Stimulated activated CD8-positive, alpha-beta memory T cell treated with anti-CD3 and anti-CD28 coated beads, Interleukin-4, amount 100 ng/mL, for 4 hours (primary cell): ENCODE measurements around the gene SPPL2A.
"Not testable (repeated sequence)": the region's sequence is repeated elsewhere in the genome, so short reads cannot be mapped to it uniquely, and the experiment has no call there.

Source experiments
- DNase-seq, 2 donors: peaks; one replicate each; pipeline ENCODE4 v3.0.0-alpha.2; 2020; ENCODE audit warnings: low read depth in 2 of 2, low spot score in 1 of 2

Gene SPPL2A

DNA sequence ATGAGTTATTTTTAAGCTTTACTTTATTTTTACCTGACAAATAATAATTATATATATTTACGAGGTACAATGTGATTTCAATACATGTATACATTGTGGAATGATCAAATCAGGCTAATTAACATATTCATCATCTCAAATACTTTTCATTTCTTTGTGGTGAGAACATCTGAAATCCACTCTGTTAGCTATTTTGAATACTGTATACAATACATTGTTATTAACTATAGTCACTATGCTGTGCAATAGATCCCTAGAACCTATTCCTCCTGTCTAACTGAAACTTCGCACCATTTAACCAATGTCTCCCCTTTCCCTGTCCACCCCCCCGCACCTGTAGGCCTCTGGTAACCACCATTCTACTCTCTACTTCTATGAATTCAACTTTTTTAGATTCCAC, 7.9 kb upstream of the SPPL2A start:
- no peak for DNase-seq

DNA sequence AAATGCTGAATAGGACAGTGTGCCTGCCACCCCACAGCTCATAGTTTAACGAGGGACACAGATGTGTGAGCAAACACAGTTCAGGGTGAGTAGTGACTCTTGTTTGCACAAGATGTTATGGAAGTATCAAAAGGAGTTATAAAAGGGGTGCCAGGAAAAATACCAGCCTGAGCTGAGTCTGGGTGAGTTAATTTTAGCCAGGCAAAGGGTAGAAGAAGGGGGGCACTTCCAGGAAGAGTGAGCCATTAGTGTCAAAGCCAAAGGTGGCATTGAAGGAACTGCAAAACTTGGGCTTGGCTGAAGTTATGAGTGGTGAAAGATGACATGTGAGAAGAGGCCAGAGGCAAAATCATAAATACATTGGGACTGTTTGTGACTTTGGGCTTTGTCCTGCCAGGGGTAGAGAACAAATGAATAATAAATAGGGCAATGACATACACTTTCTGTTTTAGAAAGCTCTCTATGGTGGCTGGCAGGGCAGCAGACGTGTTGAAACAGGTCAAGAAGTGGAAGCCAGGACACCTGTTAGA, 1.9 kb upstream of the SPPL2A start:
- DNase-seq: no peak

- no peak for DNase-seq
Observed at GRCh38 chr15:50764461-50765194, 878 bp downstream of the SPPL2A start.

DNA sequence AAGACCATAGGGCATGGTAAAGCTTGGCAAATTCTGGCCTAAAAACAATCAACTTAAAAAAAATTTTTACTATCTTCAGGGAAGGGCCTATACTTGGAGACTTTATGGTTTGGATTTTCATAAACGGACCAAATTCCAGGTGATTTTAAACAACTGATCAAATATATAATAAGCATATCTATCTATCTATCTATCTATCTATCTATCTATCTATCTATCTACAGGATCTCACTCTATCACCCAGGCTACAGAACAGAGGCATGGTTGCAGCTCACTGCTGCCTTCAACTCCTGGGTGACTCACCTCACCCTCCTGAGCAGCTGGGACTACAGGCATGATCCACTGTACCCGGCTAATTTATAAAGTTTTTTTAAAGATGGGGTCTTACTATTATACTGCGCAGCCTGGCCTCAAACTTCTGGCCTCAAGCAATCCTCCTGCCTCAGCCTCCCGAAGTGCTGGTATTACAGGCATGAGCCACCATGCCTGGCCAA, 6.7 kb downstream of the SPPL2A start:
- no peak for DNase-seq

- no peak for DNase-seq
Observed at GRCh38 chr15:50753463-50753862, 12.0 kb downstream of the SPPL2A start.

DNA sequence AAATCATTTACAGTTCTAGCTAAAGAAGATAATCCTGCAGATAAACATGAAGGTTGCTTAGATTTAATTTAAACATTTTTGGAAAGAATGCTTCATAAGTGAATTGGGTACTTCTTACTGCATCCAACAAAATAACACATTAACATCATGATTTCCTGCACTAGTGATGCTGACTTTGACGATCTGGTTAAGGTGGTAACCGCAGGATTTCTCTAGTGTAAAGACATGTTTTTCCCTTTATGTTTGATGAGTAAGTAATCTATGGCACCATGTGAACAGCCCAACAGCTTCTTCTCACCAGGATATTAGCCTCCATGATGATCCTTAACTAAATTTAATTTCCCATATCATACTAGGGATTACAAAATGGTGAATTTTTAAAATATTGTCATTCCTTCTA, 14.1 kb downstream of the SPPL2A start:
- DNase-seq: no peak

DNA sequence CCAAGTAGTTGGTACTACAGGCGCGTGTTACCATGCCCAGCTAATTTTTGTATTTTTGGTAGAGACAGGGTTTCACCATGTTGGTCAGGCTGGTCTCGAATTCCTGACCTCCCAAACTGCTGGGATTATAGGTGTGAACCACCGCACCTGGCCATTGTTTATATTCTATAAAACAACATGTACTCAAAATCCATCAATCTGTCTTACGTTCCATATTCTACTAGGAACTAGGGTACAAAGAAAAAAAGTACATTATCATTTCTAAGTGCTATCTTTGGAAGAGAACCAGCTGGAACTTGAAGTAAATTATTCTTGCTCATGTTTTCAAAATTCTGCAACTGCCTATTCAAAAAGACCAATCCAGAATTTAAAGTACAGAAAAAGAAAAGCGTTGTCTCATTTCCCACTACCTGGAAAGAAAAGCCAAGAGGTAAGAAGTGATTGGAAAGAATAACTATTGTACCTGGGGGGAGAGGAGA, 15.2 kb downstream of the SPPL2A start:
- no peak for DNase-seq

- no peak for DNase-seq
Observed at GRCh38 chr15:50747523-50747922, 18.0 kb downstream of the SPPL2A start.

DNA sequence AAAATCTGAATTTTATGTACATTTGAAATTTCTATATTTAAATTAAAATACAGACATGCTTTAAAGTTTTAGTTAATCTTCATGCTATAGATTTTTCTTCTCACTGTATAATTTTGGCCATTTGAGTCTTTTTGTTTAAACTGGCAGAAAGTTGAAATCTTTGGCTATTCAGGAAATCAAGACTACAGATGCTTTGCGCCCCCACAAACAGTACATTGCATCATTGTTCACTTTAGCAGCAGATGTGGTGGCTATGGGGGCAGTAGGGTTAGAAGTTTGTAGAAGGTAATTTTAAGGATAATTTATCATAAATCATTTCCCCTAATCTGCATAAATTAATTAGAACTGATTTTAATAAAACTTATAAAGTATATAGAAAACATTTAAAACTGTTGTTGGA, 20.9 kb downstream of the SPPL2A start:
- DNase-seq: no peak

DNA sequence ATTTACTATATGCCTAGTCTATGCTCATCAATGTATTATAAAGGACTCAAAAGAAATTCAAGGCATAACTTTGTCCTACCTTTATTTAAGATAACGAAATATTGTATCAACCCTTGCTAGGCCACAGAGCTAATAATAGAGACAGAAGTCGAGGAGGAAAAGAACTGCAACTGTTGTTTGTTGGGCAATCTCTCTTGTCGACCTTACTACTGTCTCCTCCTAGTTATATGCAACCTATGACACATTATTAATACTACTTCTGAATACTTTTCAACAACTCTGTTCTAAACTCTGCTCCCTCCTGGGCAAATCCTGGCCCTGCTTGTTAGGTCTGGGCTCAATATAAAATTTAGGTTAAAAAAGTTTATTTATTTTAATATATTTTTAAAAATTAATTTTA, 24.6 kb downstream of the SPPL2A start:
- no peak for DNase-seq

GRCh38 chr15:50736823-50737222, 28.7 kb downstream of the SPPL2A start:
- DNase-seq: no peak

DNA sequence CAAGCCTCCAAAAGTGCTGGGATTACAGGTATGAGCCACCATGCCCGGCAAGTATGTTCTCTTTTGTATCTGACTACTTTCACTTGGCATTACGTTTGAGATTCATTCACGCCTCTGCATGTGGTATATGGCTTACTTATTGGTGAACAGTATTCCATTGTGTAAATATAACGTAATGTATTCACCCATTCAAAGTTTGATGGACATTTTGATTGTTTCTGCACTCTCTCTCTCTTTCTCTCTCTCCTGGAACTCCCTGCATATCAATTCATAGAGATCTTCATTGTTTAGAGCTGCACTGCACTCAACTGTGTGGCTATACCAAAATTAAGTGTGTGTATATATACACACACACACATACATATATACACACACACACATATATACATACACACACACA, 30.4 kb downstream of the SPPL2A start:
- no peak for DNase-seq

DNA sequence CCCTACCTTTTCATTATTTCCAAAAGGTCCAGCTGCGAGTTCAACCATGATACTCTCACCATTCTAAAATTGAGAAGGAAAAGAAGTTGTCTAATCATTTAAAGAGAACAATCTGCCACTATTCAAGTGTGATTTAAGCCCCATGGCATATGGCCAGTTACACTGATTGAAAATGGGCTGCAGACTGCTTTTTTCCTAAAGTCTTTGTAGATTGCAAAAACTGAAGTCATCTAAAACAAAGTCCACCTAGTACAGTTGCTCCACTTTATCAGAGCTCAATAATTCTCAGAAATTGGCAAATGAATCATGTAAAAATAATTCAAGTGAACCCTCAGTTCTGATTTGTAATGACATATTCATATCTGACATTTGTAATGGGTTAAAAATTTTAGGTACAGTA, 39.2 kb downstream of the SPPL2A start:
- no peak for DNase-seq

DNA sequence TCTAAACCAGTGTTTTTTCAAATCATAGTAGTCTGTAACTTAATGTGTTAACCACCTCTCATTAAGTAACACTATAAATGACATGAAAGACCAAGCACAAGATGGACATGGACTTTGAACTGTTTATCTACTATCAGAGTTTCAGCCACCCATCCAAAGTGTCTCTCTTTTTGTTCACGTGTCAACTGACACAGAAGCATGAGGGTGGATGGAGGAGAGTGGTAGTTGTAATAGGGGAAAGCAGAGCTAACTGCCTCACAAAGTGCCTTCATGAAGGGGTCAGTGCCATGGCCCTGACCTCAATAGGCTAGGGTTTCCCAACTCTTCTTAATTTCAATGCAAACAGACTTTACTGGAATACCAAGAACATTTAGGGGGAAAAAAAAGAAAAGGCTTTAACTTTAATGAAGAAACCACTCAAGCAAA, 46.8 kb downstream of the SPPL2A start:
- no peak for DNase-seq

GRCh38 chr15:50712018-50712417, 53.5 kb downstream of the SPPL2A start:
- DNase-seq: no peak

DNA sequence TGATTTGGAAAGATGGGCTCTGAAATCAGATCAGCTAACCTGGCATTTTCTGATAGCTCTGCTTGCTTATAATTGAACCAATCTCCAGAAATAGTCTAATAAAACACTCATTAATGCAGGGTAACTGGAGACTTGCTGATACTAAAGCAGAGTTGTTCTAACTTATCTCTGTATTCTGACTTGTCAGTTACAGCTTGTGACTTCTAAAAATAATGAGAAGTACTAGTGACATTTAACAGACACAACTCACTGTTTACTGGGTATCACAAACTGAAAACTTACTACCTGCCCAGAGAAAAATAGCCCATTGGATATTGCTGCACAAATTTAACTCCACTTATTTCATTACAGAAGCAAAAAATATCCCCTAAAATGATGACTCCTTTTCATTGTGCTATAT, 54.9 kb downstream of the SPPL2A start:
- DNase-seq: no peak

- DNase-seq: no peak
Observed at GRCh38 chr15:50707878-50708427, 57.6 kb downstream of the SPPL2A start.

DNA sequence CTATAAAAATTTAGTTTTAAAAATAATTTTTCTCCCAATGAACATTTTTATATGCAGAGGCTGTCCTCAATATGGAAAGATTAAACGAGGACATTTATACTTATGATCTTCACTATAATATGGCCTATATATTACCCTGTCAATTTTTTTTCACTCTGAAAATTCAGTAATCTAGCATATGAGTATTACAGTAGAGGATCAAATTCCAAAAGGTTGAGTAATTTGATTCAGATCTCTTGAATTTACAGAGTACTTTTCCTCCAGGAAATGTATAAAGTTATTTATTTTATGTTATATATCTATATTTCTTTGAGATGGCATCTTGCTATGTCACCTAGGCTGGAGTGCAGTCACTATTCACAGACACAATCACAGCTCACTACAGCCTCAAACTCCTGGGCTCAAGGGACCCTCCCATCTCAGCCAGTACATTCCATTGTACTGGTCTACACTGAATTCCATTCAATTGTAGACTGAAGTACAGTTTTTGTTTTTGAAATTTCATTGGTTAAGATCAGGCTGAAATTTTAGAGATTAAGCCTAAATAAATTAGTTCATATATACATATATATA, 62.7 kb downstream of the SPPL2A start:
- DNase-seq: no peak

DNA sequence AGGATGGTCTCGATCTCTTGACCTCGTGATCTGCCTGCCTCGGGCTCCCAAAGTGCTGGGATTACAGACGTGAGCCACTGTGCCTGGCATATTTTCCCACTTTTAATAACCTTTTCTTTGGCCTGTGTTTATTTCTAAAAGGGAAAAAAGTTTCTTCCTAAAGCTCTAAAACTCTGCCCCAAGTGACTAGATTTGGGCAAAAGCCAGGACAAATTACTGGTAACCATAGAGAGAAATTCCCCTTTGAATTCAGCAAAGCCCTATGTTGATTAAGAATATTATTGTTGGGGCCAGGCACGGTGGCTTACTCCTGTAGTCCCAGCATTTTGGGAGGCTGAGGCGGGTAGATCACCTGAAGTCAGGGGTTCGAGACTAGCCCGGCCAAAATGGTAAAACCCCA, 67.4 kb downstream of the SPPL2A start:
- DNase-seq: no peak

GRCh38 chr15:50697109-50697797, 68.3 kb downstream of the SPPL2A start:
- DNase-seq: no peak

DNA sequence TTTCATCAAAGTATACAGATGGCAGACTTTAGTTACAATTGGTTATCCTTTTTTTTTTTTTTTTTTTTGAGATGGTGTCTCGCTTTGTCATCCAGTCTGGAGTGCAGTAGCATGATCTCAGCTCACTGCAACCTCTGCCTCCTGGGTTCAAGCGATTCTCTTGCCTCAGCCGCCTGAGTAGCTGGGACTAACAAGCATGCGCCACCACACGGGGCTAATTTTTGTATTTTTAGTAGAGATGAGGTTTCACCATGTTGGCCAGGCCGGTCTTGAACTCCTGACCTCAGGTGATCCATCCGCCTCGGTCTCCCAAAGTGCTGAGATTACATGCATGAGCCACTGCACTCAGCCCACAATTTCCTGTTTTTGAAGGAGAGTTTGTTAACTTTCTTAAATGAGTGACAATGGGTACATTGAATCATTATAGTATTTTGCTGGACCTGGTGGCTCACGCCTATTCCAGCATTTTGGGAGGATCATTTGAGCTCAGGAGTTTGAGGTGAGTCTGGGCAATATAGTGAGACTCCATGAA, 70.8 kb downstream of the SPPL2A start:
- DNase-seq: not testable (repeated sequence)
